PC-3 (cell line): Measurements from ENCODE around the gene GPC3. TPM values are rescaled to one million over a fixed set of nuclear protein-coding genes. Genes with fewer than 3 reads are reported as not detected.

Experiments used
- ATAC-seq: fragments of 200-7000 bp; cut with Tn5 transposase; 2 replicates; pipeline ENCODE4 v1.9.1; 2020; ENCODE audit warnings: mild to moderate bottlenecking, moderate library complexity
- Bru-seq: library from RNA; stranded (reverse); fragments of 400-500 nt; gene quantifications from one replicate; lab custom pipeline; 2021; lab: Mats Ljungman, UMichigan
- BruChase-seq, 2 experiments: library from RNA; stranded (reverse); fragments of 400-500 nt; gene quantifications; one replicate each; lab custom pipeline; 2021; lab: Mats Ljungman, UMichigan
- BruUV-seq: library from RNA; stranded (reverse); fragments of 400-500 nt; replicated peaks from 2 replicates; lab custom pipeline; 2021; lab: Mats Ljungman, UMichigan
- CTCF ChIA-PET: fragments of 300-600 bp; sonication (Branson Sonifier 250); formaldehyde crosslinking; loops from one replicate; lab custom pipeline; 2022; ENCODE audit warnings: antibody characterized with exemption; lab: Charles Lee
- POLR2A ChIA-PET: fragments of 300-600 bp; sonication (Branson Sonifier 250); formaldehyde crosslinking; loops from one replicate; lab custom pipeline; 2022; ENCODE audit warnings: antibody characterized with exemption; ENCODE audit not compliant: unreplicated experiment; lab: Charles Lee
- DNase-seq: peaks from one replicate; pipeline ENCODE4 v3.0.0-alpha.2; 2015
- H2AFZ ChIP-seq: fragments of 300-600 bp; sonication (generic); 2 replicates; pipeline ENCODE4 v1.6.0; 2016; ENCODE audit warnings: antibody characterized with exemption, low read length
- H3F3A ChIP-seq: fragments of 300-600 bp; sonication (generic); one replicate; pipeline ENCODE4 v1.6.0; 2017; ENCODE audit warnings: antibody characterized with exemption, low read length, control low read depth, mild to moderate bottlenecking; ENCODE audit not compliant: unreplicated experiment
- H3K27ac ChIP-seq: fragments of 300-600 bp; sonication (generic); 2 replicates; pipeline ENCODE4 v1.5.1; 2016; ENCODE audit warnings: mild to moderate bottlenecking, low read length
- H3K27me3 ChIP-seq: fragments of 300-600 bp; sonication (generic); 2 replicates; pipeline ENCODE4 v1.6.1; 2016; ENCODE audit warnings: low read length, mixed read lengths
- H3K36me3 ChIP-seq: fragments of 300-600 bp; sonication (generic); 2 replicates; pipeline ENCODE4 v1.6.1; 2016; ENCODE audit warnings: low read depth, mixed run types, low read length, mixed read lengths
- H3K4me1 ChIP-seq: fragments of 300-600 bp; sonication (generic); 2 replicates; pipeline ENCODE4 v1.5.1; 2016; ENCODE audit warnings: low read length; ENCODE audit not compliant: insufficient read depth
- H3K4me2 ChIP-seq: fragments of 300-600 bp; sonication (generic); 2 replicates; pipeline ENCODE4 v1.6.0; 2016; ENCODE audit warnings: low read length
- H3K4me3 ChIP-seq: fragments of 300-600 bp; sonication (generic); 2 replicates; pipeline ENCODE4 v1.5.1; 2016; ENCODE audit warnings: mild to moderate bottlenecking, low read length, mixed read lengths
- H3K79me2 ChIP-seq: fragments of 300-600 bp; sonication (generic); 2 replicates; pipeline ENCODE4 v1.6.1; 2017; ENCODE audit warnings: low read length, mixed read lengths
- H3K9ac ChIP-seq: fragments of 300-600 bp; sonication (generic); 2 replicates; pipeline ENCODE4 v1.6.0; 2016; ENCODE audit warnings: mild to moderate bottlenecking, low read length
- H3K9me2 ChIP-seq: fragments of 300-600 bp; sonication (generic); replicated peaks from 2 replicates; pipeline ENCODE4 v1.6.1; 2016; ENCODE audit warnings: mixed run types, low read length, mixed read lengths
- H3K9me3 ChIP-seq: fragments of 300-600 bp; sonication (generic); 2 replicates; pipeline ENCODE4 v1.6.1; 2016; ENCODE audit warnings: low read length, mixed read lengths
- H4K20me1 ChIP-seq: fragments of 300-600 bp; sonication (generic); 2 replicates; pipeline ENCODE4 v1.6.1; 2016; ENCODE audit warnings: low read length, mixed read lengths
- CTCF ChIP-seq: fragments of 300-600 bp; sonication (generic); conservative IDR thresholded peaks from 2 replicates; pipeline ENCODE4 v1.5.1; 2017; ENCODE audit warnings: antibody characterized with exemption, low read depth, mild to moderate bottlenecking, low read length
- EZH2 ChIP-seq: fragments of 300-600 bp; sonication (generic); IDR thresholded peaks from one replicate; pipeline ENCODE4 v1.6.1; 2017; ENCODE audit warnings: antibody characterized with exemption, mild to moderate bottlenecking, low read length; ENCODE audit not compliant: unreplicated experiment
- EZH2phosphoT487 ChIP-seq: fragments of 300-600 bp; sonication (generic); IDR thresholded peaks from 2 replicates; pipeline ENCODE4 v1.6.1; 2018; ENCODE audit warnings: mild to moderate bottlenecking, antibody characterized with exemption, low read length, borderline replicate concordance
- intact Hi-C: fragments of 100-400 bp; cut with micrococcal nuclease; formaldehyde crosslinking; loops from 2 replicates; pipeline ENCODE4 v1.9.0; 2023
- long read RNA-seq: library from polyadenylated mRNA; unstranded; transcript quantifications from one replicate; pipeline ENCODE4 v2.0.0, GENCODE V29; 2021; ENCODE audit not compliant: unreplicated experiment
- total RNA-seq: library from RNA; depleted of rRNA; stranded (reverse); fragments of >200 nt; gene quantifications from 2 replicates; pipeline ENCODE4 v1.2.3, GENCODE V29; 2014; rRNA removed

The GPC3 gene
- total RNA-seq (not detected in 2 replicates), Bru-seq, nascent RNA (percentile 4 among the genes with signal in this experiment), BruChase-seq, experiment 1, labeled RNA remaining after a 6-hour chase (percentile 1 among the genes with signal in this experiment), BruChase-seq, experiment 2, labeled RNA remaining after a 2-hour chase (percentile 1 among the genes with signal in this experiment)
- long read RNA-seq: 0 reads

DNA sequence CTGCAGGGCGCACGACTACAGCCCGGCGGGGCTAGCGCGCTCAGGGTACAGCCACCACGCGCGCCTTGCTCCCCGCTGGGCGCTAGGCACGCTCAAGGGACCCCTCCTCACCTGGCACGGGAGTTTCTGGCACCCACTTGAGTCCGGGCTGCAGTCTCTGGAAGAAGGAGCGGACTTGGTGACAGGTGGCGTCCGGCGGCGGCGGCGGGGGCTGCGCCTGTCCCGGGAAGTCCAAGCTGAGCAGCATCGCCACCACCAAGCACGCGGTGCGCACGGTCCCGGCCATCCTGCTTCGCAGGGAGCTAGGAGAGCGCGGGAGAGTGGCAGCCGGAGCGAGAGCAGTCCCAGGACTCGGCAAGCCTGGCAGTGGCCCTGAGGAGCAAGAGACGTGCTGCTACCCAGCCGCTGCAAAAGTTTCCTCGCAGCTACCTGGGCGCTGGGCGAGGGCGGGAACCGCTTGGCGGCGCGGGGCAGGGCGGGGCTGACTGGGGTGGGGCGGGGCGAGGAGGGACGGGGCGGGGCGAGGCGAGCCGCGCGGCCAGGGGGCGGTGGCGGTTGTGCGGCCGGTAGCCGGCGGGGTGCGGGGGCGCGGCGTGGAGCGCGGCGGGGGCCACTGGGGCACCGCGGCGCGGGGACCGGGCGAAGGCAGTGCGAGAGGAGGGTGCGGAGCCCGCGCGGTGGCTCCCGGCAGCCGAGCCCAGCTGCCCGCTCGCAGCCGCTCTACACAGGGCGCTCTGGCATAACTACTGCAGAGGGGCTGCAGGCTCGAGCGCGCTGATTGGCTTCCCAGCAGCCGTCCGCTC is at the start of gene GPC3:
Gene GPC3 (minus strand): TSS at position 431 of the 803 bp plus-strand sequence.
- intact Hi-C loops: no loop called here
- H3K27me3 ChIP-seq: peaks cover 16% of the 10 kb centered on the region; the same call in 1 of the 2 replicates
- H3K9me2 ChIP-seq: no peaks in the 10 kb centered on the region
- DNase-seq (no peak), ATAC-seq (no peak)
- H3F3A ChIP-seq: no peaks in the 10 kb centered on the region
- H3K4me3 ChIP-seq: no peak within 1 kb of the TSS
- ChIA-PET CTCF (no interaction called here), POLR2A (no interaction called here)
- TF ChIP-seq EZH2 (no peak), CTCF (no peak), EZH2phosphoT487 (no peak)
- H3K36me3 ChIP-seq: no peaks in the 10 kb centered on the region
- no peak within 1 kb of the TSS for H2AFZ ChIP-seq
- H3K4me2 ChIP-seq: no peak within 1 kb of the TSS
- H4K20me1 ChIP-seq: no peaks in the 10 kb centered on the region
- no TSS peak for BruUV-seq
- no peaks in the 10 kb centered on the region for H3K4me1 ChIP-seq
- no peak within 1 kb of the TSS for H3K27ac ChIP-seq
- no peak within 1 kb of the TSS for H3K9ac ChIP-seq
- no peaks in the 10 kb centered on the region for H3K9me3 ChIP-seq
- no peaks in the 10 kb centered on the region for H3K79me2 ChIP-seq

DNA sequence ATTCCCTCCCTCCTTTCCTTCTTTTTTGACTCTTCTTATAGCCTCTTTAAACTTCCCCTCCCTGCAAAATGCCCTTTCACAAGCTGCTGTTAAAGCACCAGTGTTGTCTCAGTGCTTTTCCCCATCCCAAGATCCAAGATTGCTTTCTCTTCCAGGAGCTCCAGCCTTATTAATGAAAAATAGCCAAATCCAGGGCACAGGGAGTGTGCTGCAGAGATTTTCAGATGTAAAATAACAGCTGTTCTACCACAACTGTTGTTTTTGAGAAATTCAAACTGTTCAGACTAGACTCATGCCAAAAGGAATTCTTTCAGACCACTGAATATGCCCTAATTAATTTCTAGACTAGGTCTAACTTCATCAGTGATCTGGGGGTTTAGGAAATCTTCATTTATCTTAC is 47.0 kb upstream of the GPC3 start:
- H3K4me2 ChIP-seq: no peak overlapping the region
- H3K4me1 ChIP-seq: no peaks in the 10 kb centered on the region
- H3K79me2 ChIP-seq: no peaks in the 10 kb centered on the region
- H3K36me3 ChIP-seq: no peaks in the 10 kb centered on the region
- BruUV-seq: no TSS peak
- no peak for ATAC-seq
- intact Hi-C loops: no loop called here
- no peak overlapping the region for H3K4me3 ChIP-seq
- H4K20me1 ChIP-seq: no peaks in the 10 kb centered on the region
- ChIA-PET POLR2A (no interaction called here), CTCF (no interaction called here)
- DNase-seq: no peak
- H3F3A ChIP-seq: no peaks in the 10 kb centered on the region
- no peaks in the 10 kb centered on the region for H3K9me3 ChIP-seq
- TF ChIP-seq EZH2 (no peak), EZH2phosphoT487 (no peak), CTCF (no peak)
- no peak overlapping the region for H2AFZ ChIP-seq
- H3K27ac ChIP-seq: no peak overlapping the region
- no peak overlapping the region for H3K9ac ChIP-seq
- H3K27me3 ChIP-seq: peaks cover 15% of the 10 kb centered on the region
- H3K9me2 ChIP-seq: no peaks in the 10 kb centered on the region
